ENCODE measurements around the gene RCBTB2. TPM values are rescaled to one million over a fixed set of nuclear protein-coding genes. Genes with fewer than 3 reads are reported as not detected.
A peak's percentile ranks its signal among the peaks of the same experiment; 100 is the strongest.

The RCBTB2 gene
- total and polyA plus RNA-seq, 3 donors from 2014 or later = 10.0 to 15.6 (median 12.2) TPM

DNA sequence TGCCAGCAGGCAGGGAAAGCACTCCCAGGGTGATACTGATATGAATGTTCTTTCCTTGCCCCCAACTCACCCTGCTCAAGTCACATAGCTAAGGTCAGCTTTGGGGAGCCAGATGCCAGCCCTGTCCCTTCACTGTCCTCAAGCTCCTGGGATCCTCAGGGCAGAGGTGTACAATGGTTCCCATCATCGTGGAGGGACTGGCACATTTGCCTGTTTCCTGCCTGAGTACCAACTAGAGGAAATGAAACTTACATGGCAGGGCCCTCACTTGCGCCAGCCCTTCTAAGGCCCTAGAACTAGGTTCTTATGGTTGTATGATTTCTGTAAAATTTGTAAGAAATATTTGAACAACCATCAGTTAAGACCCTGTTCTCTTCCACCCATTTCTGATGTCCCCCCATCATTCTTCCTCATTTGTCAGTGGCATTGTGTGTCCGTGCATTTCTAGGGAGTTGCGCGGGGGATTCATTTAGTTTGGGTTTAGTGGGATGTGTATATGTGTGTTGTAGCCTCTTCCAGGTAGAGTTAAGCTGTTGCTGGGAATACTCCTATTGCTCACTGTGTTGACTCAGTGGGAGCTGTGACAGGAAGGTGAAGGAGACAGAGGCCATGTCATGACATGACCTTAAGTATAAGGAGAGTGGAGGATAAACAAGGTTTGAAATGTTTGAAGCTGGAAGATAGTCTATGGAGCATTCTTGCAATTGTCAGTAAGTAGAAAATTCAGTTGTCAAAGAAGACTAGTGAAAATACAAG lies 41.3 kb upstream of the RCBTB2 start:
- intact Hi-C loops (cut with DNase I; ENCODE audit: low total_unique reads) = loop anchor here (10.0 kb wide), 1 partner anchor 169 kb away; no protein-coding TSS in a partner anchor
- no peaks in the 10 kb centered on the region for H3K36me3 ChIP-seq (ENCODE audit: low read depth, missing control alignments)
- no peaks in the 10 kb centered on the region for H3K27me3 ChIP-seq
- no peaks in the 10 kb centered on the region for H3K9me3 ChIP-seq
- H3K27ac ChIP-seq = no peak overlapping the region
- H3K4me3 ChIP-seq = no peak overlapping the region
- TF ChIP-seq, protein P1, sequence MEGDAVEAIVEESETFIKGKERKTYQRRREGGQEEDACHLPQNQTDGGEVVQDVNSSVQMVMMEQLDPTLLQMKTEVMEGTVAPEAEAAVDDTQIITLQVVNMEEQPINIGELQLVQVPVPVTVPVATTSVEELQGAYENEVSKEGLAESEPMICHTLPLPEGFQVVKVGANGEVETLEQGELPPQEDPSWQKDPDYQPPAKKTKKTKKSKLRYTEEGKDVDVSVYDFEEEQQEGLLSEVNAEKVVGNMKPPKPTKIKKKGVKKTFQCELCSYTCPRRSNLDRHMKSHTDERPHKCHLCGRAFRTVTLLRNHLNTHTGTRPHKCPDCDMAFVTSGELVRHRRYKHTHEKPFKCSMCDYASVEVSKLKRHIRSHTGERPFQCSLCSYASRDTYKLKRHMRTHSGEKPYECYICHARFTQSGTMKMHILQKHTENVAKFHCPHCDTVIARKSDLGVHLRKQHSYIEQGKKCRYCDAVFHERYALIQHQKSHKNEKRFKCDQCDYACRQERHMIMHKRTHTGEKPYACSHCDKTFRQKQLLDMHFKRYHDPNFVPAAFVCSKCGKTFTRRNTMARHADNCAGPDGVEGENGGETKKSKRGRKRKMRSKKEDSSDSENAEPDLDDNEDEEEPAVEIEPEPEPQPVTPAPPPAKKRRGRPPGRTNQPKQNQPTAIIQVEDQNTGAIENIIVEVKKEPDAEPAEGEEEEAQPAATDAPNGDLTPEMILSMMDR (IDR thresholded peaks at IDR 0.05) = no peak
- no peak for TF ChIP-seq POLR2A (IDR thresholded peaks at IDR 0.05)
- H3K4me1 ChIP-seq = peaks cover 24% of the 10 kb centered on the region
- DNase-seq = no peak
- 84 to 93% methylated on average over 5 of the region's 5 CpGs for WGBS, 2 donors

DNA sequence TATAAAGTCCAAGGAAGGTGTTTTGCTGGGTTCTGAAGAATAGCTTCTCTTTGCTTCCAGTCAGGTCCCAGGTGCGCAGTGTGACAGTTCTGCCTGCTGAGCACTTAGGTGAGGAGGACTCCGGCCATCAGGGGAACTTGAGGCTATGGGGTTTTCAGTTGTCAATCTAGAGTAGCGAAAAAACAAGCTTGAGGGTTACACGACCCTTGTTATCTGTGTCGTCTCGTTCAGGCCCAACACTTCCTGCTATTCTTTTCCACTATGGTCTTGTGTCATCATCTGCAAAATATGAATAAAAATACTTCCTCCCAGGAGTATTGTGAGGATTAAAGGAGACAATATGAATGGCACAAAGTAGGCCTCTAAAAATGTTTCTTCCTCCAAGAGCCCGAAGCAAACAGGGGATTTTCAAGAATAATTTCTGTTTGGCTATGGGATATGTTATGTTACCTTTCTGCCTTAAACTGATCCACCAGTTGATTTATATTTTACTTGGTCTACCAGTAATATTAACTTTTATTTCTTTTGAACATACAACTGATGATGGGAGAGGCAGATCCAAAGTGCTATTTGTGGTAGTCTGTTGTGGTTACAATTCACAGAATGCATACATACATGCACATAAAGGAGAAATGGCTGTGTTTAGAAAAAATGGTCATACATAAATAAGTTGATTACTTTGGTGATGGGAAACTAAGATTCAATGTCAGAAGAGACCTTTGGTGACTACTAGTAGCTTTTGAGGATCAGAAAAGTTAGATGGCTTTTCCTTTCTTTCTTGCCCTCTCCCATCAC lies 40.5 kb upstream of the RCBTB2 start:
- intact Hi-C loops (cut with DNase I; ENCODE audit: low total_unique reads) = loop anchor here (10.0 kb wide), 1 partner anchor 169 kb away; no protein-coding TSS in a partner anchor
- no peak overlapping the region for H3K4me3 ChIP-seq
- TF ChIP-seq, protein P1 (IDR thresholded peaks at IDR 0.05) = no peak
- H3K27ac ChIP-seq = peak overlapping the region in 1 of 2 donors; percentile 95
- no peaks in the 10 kb centered on the region for H3K9me3 ChIP-seq
- H3K4me1 ChIP-seq = peaks cover 25% of the 10 kb centered on the region
- no peak for DNase-seq
- WGBS, 2 donors = 73 to 93% methylated on average over 7 of the region's 7 CpGs
- no peaks in the 10 kb centered on the region for H3K36me3 ChIP-seq (ENCODE audit: low read depth, missing control alignments)
- H3K27me3 ChIP-seq = no peaks in the 10 kb centered on the region

GRCh38 chr13:48571126-48571913 lies 38.4 kb upstream of the RCBTB2 start:
- TF ChIP-seq, protein P1 (IDR thresholded peaks at IDR 0.05) = no peak
- no peak for TF ChIP-seq POLR2A (IDR thresholded peaks at IDR 0.05)
- no peak overlapping the region for H3K4me3 ChIP-seq
- no peaks in the 10 kb centered on the region for H3K36me3 ChIP-seq (ENCODE audit: low read depth, missing control alignments)
- peak overlapping the region; percentile 74 to 95 for H3K27ac ChIP-seq
- no peaks in the 10 kb centered on the region for H3K27me3 ChIP-seq
- DNase-seq = peak; percentile 63
- no peaks in the 10 kb centered on the region for H3K9me3 ChIP-seq
- WGBS, 2 donors = 23 to 32% methylated on average over 9 of the region's 9 CpGs
- intact Hi-C loops (cut with DNase I; ENCODE audit: low total_unique reads) = loop anchor here (10.0 kb wide), 1 partner anchor 167 kb away; no protein-coding TSS in a partner anchor
- peaks cover 30% of the 10 kb centered on the region for H3K4me1 ChIP-seq

GRCh38 chr13:48570216-48570828 lies 37.4 kb upstream of the RCBTB2 start:
- WGBS, 2 donors = 61 to 73% methylated on average over 8 of the region's 8 CpGs
- no peaks in the 10 kb centered on the region for H3K36me3 ChIP-seq (ENCODE audit: low read depth, missing control alignments)
- no peaks in the 10 kb centered on the region for H3K9me3 ChIP-seq
- no peaks in the 10 kb centered on the region for H3K27me3 ChIP-seq
- H3K4me3 ChIP-seq = no peak overlapping the region
- peaks cover 30% of the 10 kb centered on the region for H3K4me1 ChIP-seq
- no peak for DNase-seq
- intact Hi-C loops (cut with DNase I; ENCODE audit: low total_unique reads) = loop anchor here (10.0 kb wide), 1 partner anchor 166 kb away; no protein-coding TSS in a partner anchor
- no peak for TF ChIP-seq POLR2A (IDR thresholded peaks at IDR 0.05)
- TF ChIP-seq, protein P1 (IDR thresholded peaks at IDR 0.05) = no peak
- peak overlapping the region; percentile 74 to 95 for H3K27ac ChIP-seq

Data from testis (tissue), 3 donors.